ENCODE measurements around the gene OAS3. TPM values are rescaled to one million over a fixed set of nuclear protein-coding genes. Genes with fewer than 3 reads are reported as not detected.
"Not testable (repeated sequence)": the region's sequence is repeated elsewhere in the genome, so short reads cannot be mapped to it uniquely, and the experiment has no call there.

Gene OAS3
- total RNA-seq, 1 donor, result 3.9 TPM

GRCh38 chr12:112950701-112951100 lies 12.4 kb downstream of the OAS3 start:
- TF ChIP-seq CTCF (IDR thresholded peaks at IDR 0.05; ENCODE audit: insufficient read depth, low read length), result no peak
- H3K4me3 ChIP-seq (ENCODE audit: low read depth, low read length), result no peak overlapping the region
- no peak for DNase-seq (ENCODE audit: low read depth)

DNA sequence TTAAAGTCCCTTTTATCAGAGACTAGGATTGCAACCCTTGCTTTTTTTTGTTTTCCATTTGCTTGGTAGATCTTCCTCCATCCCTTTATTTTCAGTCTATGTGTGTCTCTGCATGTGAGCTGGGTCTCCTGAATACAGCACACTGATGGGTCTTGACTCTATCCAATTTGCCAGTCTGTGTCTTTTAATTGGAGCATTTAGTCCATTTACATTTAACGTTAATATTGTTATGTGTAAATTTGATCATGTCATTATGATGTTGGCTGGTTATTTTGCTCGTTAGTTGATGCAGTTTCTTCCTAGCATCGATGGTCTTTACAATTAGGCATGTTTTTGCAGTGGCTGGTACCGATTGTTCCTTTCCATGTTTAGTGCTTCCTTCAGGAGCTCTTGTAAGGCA lies 18.9 kb downstream of the OAS3 start:
- H3K4me3 ChIP-seq (ENCODE audit: low read depth, low read length); DNase-seq (ENCODE audit: low read depth): not testable (repeated sequence)

DNA sequence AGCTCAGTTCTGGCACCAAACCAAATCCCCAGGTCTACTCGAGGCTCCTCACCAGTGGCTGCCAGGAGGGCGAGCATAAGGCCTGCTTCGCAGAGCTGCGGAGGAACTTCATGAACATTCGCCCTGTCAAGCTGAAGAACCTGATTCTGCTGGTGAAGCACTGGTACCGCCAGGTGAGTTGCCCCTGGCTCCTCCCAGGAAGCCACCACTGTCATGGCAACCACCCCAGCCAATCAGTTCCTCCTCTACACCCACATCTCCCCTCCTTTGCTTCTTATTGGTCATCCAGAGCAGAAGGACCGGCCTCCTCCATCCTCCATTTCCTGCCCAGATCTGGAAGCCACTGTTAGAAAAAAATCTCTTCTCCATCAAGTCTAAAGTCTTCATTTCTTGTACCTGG lies 22.8 kb downstream of the OAS3 start:
- H3K4me3 ChIP-seq (ENCODE audit: low read depth, low read length), result no peak overlapping the region
- TF ChIP-seq CTCF (IDR thresholded peaks at IDR 0.05; ENCODE audit: insufficient read depth, low read length), result no peak
- DNase-seq (ENCODE audit: low read depth), result no peak

DNA sequence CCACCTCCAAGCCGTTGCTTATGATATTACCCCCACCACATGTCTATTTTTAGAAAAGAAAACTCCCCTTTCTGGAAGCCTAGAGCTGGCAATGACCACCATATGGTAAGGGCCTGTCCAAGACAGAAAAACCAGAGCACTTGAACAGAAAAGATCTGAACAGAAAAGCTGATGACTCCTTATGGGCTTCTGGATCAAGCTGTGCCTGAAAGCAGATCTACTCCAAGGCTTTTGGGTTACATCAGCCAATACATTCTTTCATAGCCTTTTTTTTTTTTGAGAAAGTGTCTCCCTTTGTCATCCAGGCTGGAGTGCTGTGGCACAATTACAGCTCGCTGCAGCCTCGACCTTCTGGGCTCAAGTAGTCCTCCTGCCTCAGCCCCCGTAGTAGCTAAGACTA lies 23.3 kb downstream of the OAS3 start:
- no peak for DNase-seq (ENCODE audit: low read depth)
- H3K4me3 ChIP-seq (ENCODE audit: low read depth, low read length), result no peak overlapping the region
- TF ChIP-seq CTCF (IDR thresholded peaks at IDR 0.05; ENCODE audit: insufficient read depth, low read length), result no peak

DNA sequence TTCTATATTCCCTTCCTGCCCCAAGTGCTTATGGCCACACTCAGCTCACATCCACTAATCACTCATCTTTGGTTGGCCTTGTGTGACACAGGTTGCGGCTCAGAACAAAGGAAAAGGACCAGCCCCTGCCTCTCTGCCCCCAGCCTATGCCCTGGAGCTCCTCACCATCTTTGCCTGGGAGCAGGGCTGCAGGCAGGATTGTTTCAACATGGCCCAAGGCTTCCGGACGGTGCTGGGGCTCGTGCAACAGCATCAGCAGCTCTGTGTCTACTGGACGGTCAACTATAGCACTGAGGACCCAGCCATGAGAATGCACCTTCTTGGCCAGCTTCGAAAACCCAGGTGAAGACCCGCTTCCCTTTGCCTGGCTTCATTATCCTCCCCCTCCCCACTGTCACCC lies 24.3 kb downstream of the OAS3 start:
- H3K4me3 ChIP-seq (ENCODE audit: low read depth, low read length), result no peak overlapping the region
- DNase-seq (ENCODE audit: low read depth), result no peak
- TF ChIP-seq CTCF (IDR thresholded peaks at IDR 0.05; ENCODE audit: insufficient read depth, low read length), result no peak

DNA sequence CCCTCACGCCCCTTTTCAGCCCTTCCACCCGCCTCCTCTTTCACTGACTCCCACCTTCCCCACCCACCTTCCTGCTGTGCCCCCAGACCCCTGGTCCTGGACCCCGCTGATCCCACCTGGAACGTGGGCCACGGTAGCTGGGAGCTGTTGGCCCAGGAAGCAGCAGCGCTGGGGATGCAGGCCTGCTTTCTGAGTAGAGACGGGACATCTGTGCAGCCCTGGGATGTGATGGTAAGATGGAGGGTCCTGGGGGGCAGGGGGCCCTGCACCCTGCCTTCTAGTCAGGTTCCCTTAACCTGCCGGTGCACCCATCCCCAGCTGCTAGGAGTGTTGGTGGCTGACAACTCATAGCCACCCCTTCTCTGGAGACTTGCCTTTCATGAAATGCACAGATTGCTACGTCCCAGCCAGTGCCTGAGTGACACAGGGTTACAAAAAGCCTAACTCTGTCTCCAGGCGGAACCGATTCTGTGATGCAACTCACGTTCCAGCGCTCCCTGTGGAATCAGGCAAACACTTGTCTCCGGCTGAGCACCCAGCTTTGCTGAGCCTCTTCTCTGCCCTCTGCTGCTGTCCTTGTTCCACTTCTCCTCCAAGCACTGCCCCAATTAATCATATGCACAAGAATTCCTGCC lies 25.1 kb downstream of the OAS3 start:
- H3K4me3 ChIP-seq (ENCODE audit: low read depth, low read length), result no peak overlapping the region
- no peak for TF ChIP-seq CTCF (IDR thresholded peaks at IDR 0.05; ENCODE audit: insufficient read depth, low read length)
- DNase-seq (ENCODE audit: low read depth), result no peak

DNA sequence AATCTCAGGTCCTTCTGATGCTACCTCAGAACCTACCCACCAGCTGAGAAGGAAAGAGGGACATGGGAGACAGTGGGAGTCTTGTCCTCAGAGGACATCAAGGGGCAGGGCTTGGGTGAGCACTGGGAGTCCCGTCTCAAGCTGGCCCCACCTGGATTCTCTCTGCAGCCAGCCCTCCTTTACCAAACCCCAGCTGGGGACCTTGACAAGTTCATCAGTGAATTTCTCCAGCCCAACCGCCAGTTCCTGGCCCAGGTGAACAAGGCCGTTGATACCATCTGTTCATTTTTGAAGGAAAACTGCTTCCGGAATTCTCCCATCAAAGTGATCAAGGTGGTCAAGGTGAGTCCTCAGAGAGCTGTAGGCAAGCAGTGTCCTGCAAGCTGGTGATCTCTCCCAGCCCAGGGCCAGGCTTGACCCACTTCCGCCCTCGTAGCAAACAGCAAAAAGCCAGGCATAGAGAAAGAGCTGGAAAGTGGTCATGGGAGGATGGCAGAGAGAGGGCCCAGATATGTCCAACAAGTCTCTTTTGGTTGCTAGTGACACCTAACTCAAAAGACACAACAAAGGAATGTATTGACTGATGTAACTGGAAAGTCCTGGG lies 25.9 kb downstream of the OAS3 start:
- no peak overlapping the region for H3K4me3 ChIP-seq (ENCODE audit: low read depth, low read length)
- TF ChIP-seq CTCF (IDR thresholded peaks at IDR 0.05; ENCODE audit: insufficient read depth, low read length), result no peak
- no peak for DNase-seq (ENCODE audit: low read depth)

Data from fibroblast of the aortic adventitia (primary cell).